ENCODE measurements around the gene SMOC2. TPM values are rescaled to one million over a fixed set of nuclear protein-coding genes. Genes with fewer than 3 reads are reported as not detected.

The SMOC2 gene
- total RNA-seq, 1 donor from 2014 or later: not detected

GRCh38 chr6:168542301-168542700 is 101.3 kb downstream of the SMOC2 start:
- no peak for TF ChIP-seq CTCF (IDR thresholded peaks at IDR 0.05; ENCODE audit: unreplicated experiment)
- peaks cover 4% of the 10 kb centered on the region for H3K27me3 Mint-ChIP-seq (ENCODE audit: unreplicated experiment)
- peaks cover 5% of the 10 kb centered on the region for H3K4me1 Mint-ChIP-seq (ENCODE audit: unreplicated experiment)
- H3K27ac Mint-ChIP-seq (ENCODE audit: unreplicated experiment): no peak overlapping the region
- DNase-seq (ENCODE audit: low spot score): no peak
- H3K4me3 Mint-ChIP-seq (ENCODE audit: unreplicated experiment): no peak overlapping the region
- H3K9me3 Mint-ChIP-seq (ENCODE audit: unreplicated experiment): no peaks in the 10 kb centered on the region
- no peaks in the 10 kb centered on the region for H3K36me3 Mint-ChIP-seq (ENCODE audit: low read depth, unreplicated experiment)

GRCh38 chr6:168545428-168545827 is 104.4 kb downstream of the SMOC2 start:
- no peak overlapping the region for H3K4me3 Mint-ChIP-seq (ENCODE audit: unreplicated experiment)
- no peaks in the 10 kb centered on the region for H3K36me3 Mint-ChIP-seq (ENCODE audit: low read depth, unreplicated experiment)
- no peak for TF ChIP-seq CTCF (IDR thresholded peaks at IDR 0.05; ENCODE audit: unreplicated experiment)
- no peak overlapping the region for H3K27ac Mint-ChIP-seq (ENCODE audit: unreplicated experiment)
- H3K9me3 Mint-ChIP-seq (ENCODE audit: unreplicated experiment): no peaks in the 10 kb centered on the region
- peaks cover 5% of the 10 kb centered on the region for H3K4me1 Mint-ChIP-seq (ENCODE audit: unreplicated experiment)
- peaks cover 4% of the 10 kb centered on the region for H3K27me3 Mint-ChIP-seq (ENCODE audit: unreplicated experiment)
- DNase-seq (ENCODE audit: low spot score): no peak

- no peak overlapping the region for H3K4me3 Mint-ChIP-seq (ENCODE audit: unreplicated experiment)
- no peaks in the 10 kb centered on the region for H3K4me1 Mint-ChIP-seq (ENCODE audit: unreplicated experiment)
- TF ChIP-seq CTCF (IDR thresholded peaks at IDR 0.05; ENCODE audit: unreplicated experiment): no peak
- H3K27me3 Mint-ChIP-seq (ENCODE audit: unreplicated experiment): no peaks in the 10 kb centered on the region
- H3K9me3 Mint-ChIP-seq (ENCODE audit: unreplicated experiment): no peaks in the 10 kb centered on the region
- no peak for DNase-seq (ENCODE audit: low spot score)
- H3K27ac Mint-ChIP-seq (ENCODE audit: unreplicated experiment): no peak overlapping the region
- no peaks in the 10 kb centered on the region for H3K36me3 Mint-ChIP-seq (ENCODE audit: low read depth, unreplicated experiment)
Measured at GRCh38 chr6:168546151-168546550, 105.2 kb downstream of the SMOC2 start.

- no peaks in the 10 kb centered on the region for H3K9me3 Mint-ChIP-seq (ENCODE audit: unreplicated experiment)
- H3K27ac Mint-ChIP-seq (ENCODE audit: unreplicated experiment): no peak overlapping the region
- no peak for DNase-seq (ENCODE audit: low spot score)
- no peaks in the 10 kb centered on the region for H3K36me3 Mint-ChIP-seq (ENCODE audit: low read depth, unreplicated experiment)
- H3K27me3 Mint-ChIP-seq (ENCODE audit: unreplicated experiment): no peaks in the 10 kb centered on the region
- no peaks in the 10 kb centered on the region for H3K4me1 Mint-ChIP-seq (ENCODE audit: unreplicated experiment)
- TF ChIP-seq CTCF (IDR thresholded peaks at IDR 0.05; ENCODE audit: unreplicated experiment): no peak
- H3K4me3 Mint-ChIP-seq (ENCODE audit: unreplicated experiment): no peak overlapping the region
Measured at GRCh38 chr6:168546730-168547129, 105.7 kb downstream of the SMOC2 start.

- Mint-ChIP-seq H3K4me1 (ENCODE audit: unreplicated experiment) (no peaks in the 10 kb centered on the region), H3K27ac (ENCODE audit: unreplicated experiment) (no peak overlapping the region), H3K27me3 (ENCODE audit: unreplicated experiment) (no peaks in the 10 kb centered on the region), H3K36me3 (ENCODE audit: low read depth, unreplicated experiment) (no peaks in the 10 kb centered on the region), H3K4me3 (ENCODE audit: unreplicated experiment) (no peak overlapping the region), H3K9me3 (ENCODE audit: unreplicated experiment) (no peaks in the 10 kb centered on the region)
- TF ChIP-seq CTCF (IDR thresholded peaks at IDR 0.05; ENCODE audit: unreplicated experiment): no peak
- no peak for DNase-seq (ENCODE audit: low spot score)
Measured at GRCh38 chr6:168550326-168550725, 109.3 kb downstream of the SMOC2 start.
